Loucy (cell line): Measurements from ENCODE around the gene MED26.

Source experiments
- H2AFZ ChIP-seq: fragments of 200-600 bp; sonication (generic); 2 replicates; pipeline ENCODE4 v1.6.0; 2016; ENCODE audit warnings: antibody characterized with exemption, mild to moderate bottlenecking, low read length, moderate library complexity
- H3F3A ChIP-seq: fragments of 200-600 bp; 2 replicates; pipeline ENCODE4 v1.6.0; 2016; ENCODE audit warnings: antibody characterized with exemption, low read depth, mild to moderate bottlenecking
- H3K27me3 ChIP-seq: fragments of 200-600 bp; sonication (generic); 2 replicates; pipeline ENCODE4 v1.6.1; 2014; ENCODE audit warnings: low read length, mild to moderate bottlenecking; ENCODE audit not compliant: insufficient read depth, poor library complexity, severe bottlenecking
- H3K36me3 ChIP-seq: fragments of 200-600 bp; sonication (generic); 2 replicates; pipeline ENCODE4 v1.6.1; 2016; ENCODE audit warnings: low read length; ENCODE audit not compliant: insufficient read depth
- H3K4me1 ChIP-seq: fragments of 200-600 bp; sonication (generic); 2 replicates; pipeline ENCODE4 v1.5.1; 2014; ENCODE audit warnings: low read length, mild to moderate bottlenecking; ENCODE audit not compliant: insufficient read depth, poor library complexity, severe bottlenecking
- H3K4me2 ChIP-seq: fragments of 200-600 bp; sonication (generic); 2 replicates; pipeline ENCODE4 v1.6.0; 2014; ENCODE audit warnings: antibody characterized with exemption, low read length, low read depth, mild to moderate bottlenecking; ENCODE audit not compliant: poor library complexity, severe bottlenecking
- H3K4me3 ChIP-seq: fragments of 200-600 bp; sonication (generic); 2 replicates; pipeline ENCODE4 v1.5.1; 2014; ENCODE audit warnings: low read length, mild to moderate bottlenecking, mixed read lengths; ENCODE audit not compliant: poor library complexity, severe bottlenecking
- H3K79me2 ChIP-seq: fragments of 200-600 bp; sonication (generic); 2 replicates; pipeline ENCODE4 v1.6.1; 2014; ENCODE audit warnings: low read length; ENCODE audit not compliant: insufficient read depth
- H3K9ac ChIP-seq: fragments of 200-600 bp; sonication (generic); 2 replicates; pipeline ENCODE4 v1.6.0; 2014; ENCODE audit warnings: mild to moderate bottlenecking, low read depth, low read length, moderate library complexity; ENCODE audit not compliant: poor library complexity, severe bottlenecking
- H3K9me2 ChIP-seq: fragments of 200-600 bp; sonication (generic); replicated peaks from 2 replicates; pipeline ENCODE4 v1.6.1; 2016; ENCODE audit warnings: low read depth, low read length, mixed read lengths
- H3K9me3 ChIP-seq: fragments of 200-600 bp; sonication (generic); 2 replicates; pipeline ENCODE4 v1.6.1; 2014; ENCODE audit warnings: mild to moderate bottlenecking, antibody characterized with exemption, low read length, low read depth; ENCODE audit not compliant: insufficient read depth
- H4K20me1 ChIP-seq: fragments of 200-600 bp; sonication (generic); 2 replicates; pipeline ENCODE4 v1.6.0; 2014; ENCODE audit warnings: antibody characterized with exemption, low read length, mild to moderate bottlenecking; ENCODE audit not compliant: insufficient read depth, poor library complexity, severe bottlenecking
- CTCF ChIP-seq: fragments of 200-600 bp; sonication (generic); conservative IDR thresholded peaks from 2 replicates; pipeline ENCODE4 v1.5.1; 2014; ENCODE audit warnings: mild to moderate bottlenecking, antibody characterized with exemption, low read length
- EZH2phosphoT487 ChIP-seq: fragments of 200-600 bp; IDR thresholded peaks from 2 replicates; pipeline ENCODE4 v1.6.1; 2018; ENCODE audit warnings: antibody characterized with exemption, mild to moderate bottlenecking, moderate library complexity, borderline replicate concordance

MED26 gene

DNA sequence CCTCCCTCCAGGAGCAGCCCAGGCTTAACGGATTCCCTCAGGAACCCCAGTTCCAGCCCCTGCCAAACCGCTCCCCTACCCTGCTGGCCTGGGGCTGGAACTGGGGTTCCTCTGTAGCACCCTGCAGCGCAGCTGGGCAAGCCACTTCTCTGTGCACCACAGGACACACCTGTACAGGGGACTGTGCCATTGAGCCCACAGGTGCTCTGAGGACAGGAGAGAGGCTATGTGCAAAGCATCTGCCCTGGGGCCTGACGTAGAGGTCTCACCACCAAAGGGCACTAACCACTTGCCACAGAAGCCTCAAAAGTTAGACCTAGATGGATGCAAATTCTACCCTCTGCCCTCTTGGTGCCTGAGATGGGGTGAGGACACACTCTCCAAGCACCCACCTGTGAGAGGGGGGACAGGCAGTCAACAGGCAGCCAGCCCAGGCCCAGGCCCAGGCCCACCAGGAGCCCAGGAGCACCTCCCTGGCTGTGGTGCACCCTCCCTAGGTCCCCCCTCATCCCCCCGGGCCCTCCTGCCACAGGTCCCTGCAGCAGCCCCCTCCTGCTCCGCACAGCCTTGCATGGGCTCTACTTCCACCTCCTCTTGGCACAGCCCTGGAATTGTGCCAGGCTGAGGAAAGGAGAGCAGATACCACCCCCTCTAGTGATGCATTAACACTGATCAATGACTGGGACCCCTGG, 28.2 kb downstream of the MED26 start:
- peaks cover 4% of the 10 kb centered on the region; the same call in 1 of the 2 replicates for H3K36me3 ChIP-seq
- no peak overlapping the region for H3K9ac ChIP-seq
- H3K4me1 ChIP-seq: peaks cover 15% of the 10 kb centered on the region
- H2AFZ ChIP-seq: no peak overlapping the region
- H3F3A ChIP-seq: no peaks in the 10 kb centered on the region
- no peaks in the 10 kb centered on the region for H3K27me3 ChIP-seq
- H4K20me1 ChIP-seq: peaks cover 58% of the 10 kb centered on the region
- H3K9me2 ChIP-seq: no peaks in the 10 kb centered on the region
- H3K4me3 ChIP-seq: no peak overlapping the region
- no peak overlapping the region for H3K4me2 ChIP-seq
- TF ChIP-seq EZH2phosphoT487 (no peak), CTCF (no peak)
- H3K9me3 ChIP-seq: no peaks in the 10 kb centered on the region
- H3K79me2 ChIP-seq: peaks cover 100% of the 10 kb centered on the region

DNA sequence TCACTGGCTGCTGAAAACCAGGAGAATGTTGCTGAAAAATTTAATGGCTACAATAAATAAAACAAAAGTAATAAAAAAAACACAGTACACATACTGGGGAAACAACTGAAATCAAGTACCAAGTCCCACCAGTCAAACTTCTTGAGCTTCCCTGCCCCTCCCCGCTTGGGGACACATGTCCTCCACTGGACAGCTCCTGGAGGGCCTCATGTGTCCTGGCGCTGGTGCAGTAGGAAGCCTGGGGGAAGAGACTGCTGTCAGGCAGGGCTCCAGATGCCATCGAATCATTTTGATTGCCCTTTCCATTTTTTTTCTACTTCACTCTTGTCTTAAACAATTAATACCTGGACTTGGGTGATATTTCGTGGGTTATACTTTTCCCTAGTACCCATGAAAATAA, 29.2 kb downstream of the MED26 start:
- Histone ChIP-seq H3K79me2 (peaks cover 96% of the 10 kb centered on the region), H3F3A (no peaks in the 10 kb centered on the region), H3K36me3 (no peaks in the 10 kb centered on the region), H3K9me2 (no peaks in the 10 kb centered on the region), H2AFZ (no peak overlapping the region), H3K4me2 (no peak overlapping the region), H4K20me1 (peaks cover 61% of the 10 kb centered on the region), H3K27me3 (no peaks in the 10 kb centered on the region), H3K4me3 (no peak overlapping the region), H3K9me3 (no peaks in the 10 kb centered on the region), H3K9ac (no peak overlapping the region), H3K4me1 (peaks cover 24% of the 10 kb centered on the region)
- TF ChIP-seq CTCF (no peak), EZH2phosphoT487 (no peak)

DNA sequence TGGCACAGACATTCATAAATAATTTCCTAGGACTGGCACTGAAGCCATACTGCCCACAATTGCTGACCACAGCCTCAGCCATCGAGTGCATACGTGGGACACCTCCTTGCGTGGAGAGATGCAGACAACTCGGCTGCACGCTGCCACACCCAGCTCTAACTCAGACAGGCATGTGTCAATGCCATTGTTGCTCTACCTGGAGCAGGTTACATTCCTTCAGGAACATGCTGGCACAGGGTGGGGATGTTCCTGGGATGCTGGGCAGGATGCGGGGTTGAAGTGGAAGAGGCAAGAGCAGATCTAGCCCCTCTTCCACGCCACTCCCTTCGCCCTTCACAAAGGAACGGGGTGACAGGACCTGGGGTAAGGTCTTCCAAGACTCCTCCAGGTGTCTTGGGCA, 31.6 kb downstream of the MED26 start:
- Histone ChIP-seq H3K9ac (no peak overlapping the region), H3K9me2 (no peaks in the 10 kb centered on the region), H3K4me1 (peaks cover 47% of the 10 kb centered on the region), H3F3A (no peaks in the 10 kb centered on the region), H3K36me3 (no peaks in the 10 kb centered on the region), H4K20me1 (peaks cover 58% of the 10 kb centered on the region), H3K4me3 (no peak overlapping the region), H3K79me2 (peaks cover 96% of the 10 kb centered on the region), H2AFZ (no peak overlapping the region), H3K9me3 (no peaks in the 10 kb centered on the region), H3K27me3 (no peaks in the 10 kb centered on the region), H3K4me2 (no peak overlapping the region)
- no peak for TF ChIP-seq EZH2phosphoT487
- no peak for TF ChIP-seq CTCF
